Neural crest cell (in vitro differentiated cells): ENCODE data around the gene HERC6. TPM values are rescaled to one million over a fixed set of nuclear protein-coding genes. Genes with fewer than 3 reads are reported as not detected.
"Not testable (repeated sequence)": the region's sequence is repeated elsewhere in the genome, so short reads cannot be mapped to it uniquely, and the experiment has no call there.

Source experiments
- DNase-seq: peaks from one replicate; pipeline ENCODE4 v3.0.0; 2021; ENCODE audit warnings: low read depth, mixed read lengths, low spot score
- H3K27ac Mint-ChIP-seq: one replicate; pipeline ENCODE4 v1.8.0; 2021; ENCODE audit warnings: mild to moderate bottlenecking, mixed read lengths; ENCODE audit not compliant: unreplicated experiment
- H3K27me3 Mint-ChIP-seq: 2 replicates; pipeline ENCODE4 v1.8.0; 2021; ENCODE audit warnings: low read depth, mild to moderate bottlenecking, mixed read lengths
- H3K36me3 Mint-ChIP-seq: 2 replicates; pipeline ENCODE4 v1.8.0; 2021; ENCODE audit warnings: low read depth, mild to moderate bottlenecking, mixed read lengths
- H3K4me1 Mint-ChIP-seq: 2 replicates; pipeline ENCODE4 v1.8.0; 2021; ENCODE audit warnings: mixed read lengths
- H3K4me3 Mint-ChIP-seq: one replicate; pipeline ENCODE4 v1.8.0; 2021; ENCODE audit warnings: mild to moderate bottlenecking, mixed read lengths
- H3K9me3 Mint-ChIP-seq: 2 replicates; pipeline ENCODE4 v1.8.0; 2021; ENCODE audit warnings: mixed read lengths
- CTCF ChIP-seq: fragments of 200-600 bp; sonication (generic); conservative IDR thresholded peaks from 2 replicates; pipeline ENCODE4 v1.5.0; 2021; ENCODE audit warnings: antibody characterized with exemption, mild to moderate bottlenecking
- long read RNA-seq: library from polyadenylated mRNA; unstranded; transcript quantifications from one replicate; pipeline ENCODE4 v2.0.0, GENCODE V29; 2020
- total RNA-seq: library from RNA; stranded (reverse); gene quantifications from 2 replicates; pipeline ENCODE4 v1.2.1, GENCODE V29; 2021

The HERC6 gene
- 0.59 and 0.93 TPM in 2 replicates for total RNA-seq
- long read RNA-seq, partial matches to known transcripts = 0 of 3 reads
- long read RNA-seq, other reads (novel, unspliced or antisense) = 0 of 3 reads

DNA sequence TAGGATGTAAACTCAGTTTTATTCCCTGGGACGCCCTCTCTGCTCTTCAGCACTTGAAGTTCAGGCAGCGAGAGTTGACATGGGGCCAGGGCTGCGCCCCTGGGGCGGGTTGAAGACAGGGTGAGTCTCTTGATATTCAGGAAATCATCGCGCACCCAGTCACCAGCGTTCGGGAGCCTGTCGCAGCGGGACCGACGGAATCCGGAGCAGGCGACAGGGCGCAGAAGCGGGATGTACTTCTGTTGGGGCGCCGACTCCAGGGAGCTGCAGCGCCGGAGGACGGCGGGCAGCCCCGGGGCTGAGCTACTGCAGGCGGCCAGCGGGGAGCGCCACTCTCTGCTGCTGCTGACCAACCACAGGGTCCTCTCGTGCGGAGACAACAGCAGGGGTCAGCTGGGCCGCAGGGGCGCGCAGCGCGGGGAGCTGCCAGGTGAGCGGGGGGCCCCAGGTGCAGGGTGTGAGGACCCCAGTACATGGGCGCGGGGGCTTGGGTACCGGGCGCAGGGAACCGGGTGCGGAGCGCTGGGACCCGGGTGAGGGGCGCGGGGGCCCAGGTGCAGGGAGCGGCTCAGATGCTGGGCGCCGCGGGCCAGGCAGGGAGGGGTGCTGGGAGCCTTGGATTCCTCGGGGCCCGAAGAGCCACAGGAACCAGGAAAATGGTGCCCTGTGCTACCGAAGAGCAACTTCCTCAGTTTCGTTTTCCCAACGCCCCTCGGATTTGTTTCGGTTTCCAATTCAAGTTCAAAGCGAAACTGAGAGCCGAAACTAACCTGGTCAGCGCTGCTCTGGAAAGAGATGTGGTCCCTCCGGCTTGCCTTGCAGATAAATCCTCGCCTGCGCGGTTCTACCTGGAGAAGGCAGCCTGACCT lies at the start of gene HERC6:
Gene HERC6, plus strand, starts transcription at position 162 of the 869 bp plus-strand sequence. Its CDS starts 70 bp downstream, at position 232.
- H3K36me3 Mint-ChIP-seq = no peaks in the 10 kb centered on the region
- no peaks in the 10 kb centered on the region for H3K9me3 Mint-ChIP-seq
- H3K27ac Mint-ChIP-seq = no peak within 1 kb of the TSS
- peaks cover 3% of the 10 kb centered on the region for H3K4me1 Mint-ChIP-seq
- TF ChIP-seq CTCF = peak; percentile 73
- peaks cover 41% of the 10 kb centered on the region for H3K27me3 Mint-ChIP-seq
- peak within 1 kb of the TSS; percentile 87 for H3K4me3 Mint-ChIP-seq
- peak; percentile 61 for DNase-seq

DNA sequence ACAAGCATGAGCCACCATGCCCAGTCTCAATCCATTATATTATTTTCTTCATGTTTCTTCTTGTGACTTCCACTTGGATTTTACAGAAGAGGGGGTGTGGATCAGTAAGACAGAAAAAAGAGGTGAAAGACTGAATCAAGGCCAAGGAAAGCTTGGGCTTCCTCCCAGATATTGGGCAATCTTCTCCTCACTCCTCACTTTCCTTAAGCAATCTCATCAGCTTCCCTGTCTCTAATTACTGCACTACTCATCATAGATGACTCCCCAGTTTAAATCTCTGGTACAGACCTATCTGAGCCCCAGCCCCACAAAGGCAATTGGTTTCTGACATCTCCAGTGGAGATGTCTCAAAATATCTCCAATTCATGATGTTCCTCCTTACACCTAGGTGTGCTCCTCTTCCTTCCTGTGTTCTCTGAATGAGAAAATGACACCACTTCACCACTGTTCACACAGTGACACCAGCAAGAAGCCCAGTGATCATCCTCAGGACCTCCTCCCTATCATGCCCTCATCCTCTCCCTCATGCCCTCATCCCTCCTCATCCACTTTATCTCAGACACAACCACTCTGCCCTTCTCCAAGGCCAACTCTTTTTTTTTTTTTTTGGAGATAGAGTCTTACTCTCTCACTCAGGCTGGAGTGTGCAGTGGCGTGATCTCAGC lies 44.8 kb upstream of the HERC6 start:
- peaks cover 3% of the 10 kb centered on the region for H3K9me3 Mint-ChIP-seq
- H3K4me3 Mint-ChIP-seq = no peak overlapping the region
- TF ChIP-seq CTCF = no peak
- no peak for DNase-seq
- H3K4me1 Mint-ChIP-seq = peaks cover 7% of the 10 kb centered on the region
- no peaks in the 10 kb centered on the region for H3K27me3 Mint-ChIP-seq
- H3K27ac Mint-ChIP-seq = no peak overlapping the region
- no peaks in the 10 kb centered on the region for H3K36me3 Mint-ChIP-seq

GRCh38 chr4:88335092-88335665 lies 43.5 kb upstream of the HERC6 start:
- Mint-ChIP-seq H3K4me1 (peaks cover 7% of the 10 kb centered on the region), H3K9me3 (peaks cover 3% of the 10 kb centered on the region), H3K4me3 (no peak overlapping the region), H3K27ac (no peak overlapping the region), H3K36me3 (no peaks in the 10 kb centered on the region), H3K27me3 (no peaks in the 10 kb centered on the region)
- no peak for TF ChIP-seq CTCF
- DNase-seq = no peak

DNA sequence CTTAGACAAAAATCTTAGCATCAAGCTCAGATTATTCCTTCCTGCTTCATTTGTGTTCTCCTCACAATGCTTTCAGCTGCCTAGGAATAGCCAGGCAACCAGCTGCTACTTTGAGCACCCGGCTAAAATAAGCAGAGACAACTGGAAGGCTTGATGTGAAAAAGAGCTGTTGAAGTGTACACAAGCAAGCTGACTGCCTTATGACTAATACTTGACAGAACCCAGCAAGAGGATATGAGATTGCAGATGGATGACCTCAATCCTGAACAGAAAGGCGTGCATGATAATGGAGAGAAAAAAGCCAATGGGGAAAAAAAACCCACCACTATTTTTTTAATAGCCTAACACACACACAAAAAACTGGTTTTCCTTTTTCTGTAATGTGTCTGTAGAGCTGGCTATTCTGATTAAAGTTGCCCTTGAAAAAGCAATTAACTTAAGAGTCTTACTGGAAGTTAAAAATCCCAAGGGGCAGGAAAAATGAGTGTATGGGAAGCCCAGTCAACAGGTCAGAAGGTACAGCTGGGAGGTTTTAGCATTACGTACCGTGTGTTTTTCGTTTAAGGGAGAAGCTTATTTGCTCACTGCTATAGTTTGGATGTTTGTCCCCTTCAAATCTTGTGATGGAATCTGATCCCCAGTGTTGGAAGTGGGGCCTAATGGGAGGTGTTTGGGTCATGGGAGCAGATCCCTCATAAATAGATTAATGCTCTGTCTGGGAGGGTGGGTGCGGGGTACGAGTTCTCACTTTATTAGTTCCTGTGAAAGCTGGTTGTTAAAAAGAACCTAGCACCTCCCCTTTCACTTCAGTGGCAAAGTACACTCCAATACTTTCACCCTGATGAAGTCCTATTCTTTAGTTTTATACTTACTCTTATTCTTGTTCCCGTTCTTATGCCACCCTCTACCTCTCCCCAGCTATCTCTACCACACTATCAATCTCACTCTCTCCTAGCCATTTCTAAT lies 37.1 kb upstream of the HERC6 start:
- Mint-ChIP-seq H3K27ac (no peak overlapping the region), H3K4me1 (peaks cover 6% of the 10 kb centered on the region), H3K36me3 (no peaks in the 10 kb centered on the region), H3K4me3 (no peak overlapping the region), H3K27me3 (no peaks in the 10 kb centered on the region), H3K9me3 (no peaks in the 10 kb centered on the region)
- TF ChIP-seq CTCF = no peak
- no peak for DNase-seq

DNA sequence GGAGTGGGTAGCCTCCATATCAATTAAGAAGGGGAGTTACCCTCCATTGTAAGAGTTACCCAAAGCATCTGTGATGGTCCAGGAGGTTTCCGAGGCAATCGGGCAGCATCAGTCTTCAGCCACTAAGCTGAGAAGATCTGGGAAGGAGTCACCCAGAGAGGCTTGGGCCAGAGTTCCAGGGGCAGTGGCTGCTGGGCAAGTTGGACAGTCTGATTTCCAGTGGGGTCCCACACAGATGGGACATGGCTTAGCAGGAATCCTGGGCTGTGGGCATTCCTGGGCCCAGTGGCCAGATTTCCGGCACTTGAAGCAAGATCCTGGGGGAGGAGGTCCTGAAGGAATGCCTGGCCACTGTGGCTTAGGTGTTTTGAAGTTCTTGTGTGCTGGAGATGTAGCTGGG lies 31.8 kb upstream of the HERC6 start:
- not testable (repeated sequence) for H3K9me3 Mint-ChIP-seq, H3K4me1 Mint-ChIP-seq, H3K4me3 Mint-ChIP-seq, H3K27ac Mint-ChIP-seq, H3K36me3 Mint-ChIP-seq, H3K27me3 Mint-ChIP-seq, DNase-seq

- H3K27ac Mint-ChIP-seq, H3K4me3 Mint-ChIP-seq, H3K4me1 Mint-ChIP-seq, H3K27me3 Mint-ChIP-seq, H3K9me3 Mint-ChIP-seq, H3K36me3 Mint-ChIP-seq, DNase-seq: not testable (repeated sequence)
These were observed 29.9 kb upstream of the HERC6 start for GRCh38 chr4:88348761-88349160.
